Endothelial cell of umbilical vein (primary cell): ENCODE results near the gene GOLGA6L24.
"Not testable (repeated sequence)": the region's sequence is repeated elsewhere in the genome, so short reads cannot be mapped to it uniquely, and the experiment has no call there.

Experiments used
- CTCF ChIP-seq, 2 donors: IDR thresholded peaks; 1 replicate in 1 of 2; 2 replicates in 1 of 2; pipeline ENCODE4 v1.5.1; 2011; ENCODE audit warnings: low read length in 2 of 2, mild to moderate bottlenecking in 2 of 2, moderate library complexity in 2 of 2, control low read depth in 1 of 2, inconsistent platforms in 1 of 2, low read depth in 1 of 2; ENCODE audit not compliant: insufficient read depth in 1 of 2; ENCODE audit errors: extremely low read depth in 1 of 2
- EZH2 ChIP-seq: IDR thresholded peaks from 2 replicates; pipeline ENCODE4 v1.6.1; 2012; ENCODE audit warnings: borderline replicate concordance, low read depth, mild to moderate bottlenecking, moderate library complexity, low read length, inconsistent platforms; ENCODE audit not compliant: severe bottlenecking
- FOS ChIP-seq: IDR thresholded peaks from 2 replicates; pipeline ENCODE4 v1.6.1; 2011; ENCODE audit warnings: mild to moderate bottlenecking, low read length, moderate library complexity, borderline replicate concordance; ENCODE audit not compliant: insufficient read depth
- MAX ChIP-seq: IDR thresholded peaks from 2 replicates; pipeline ENCODE4 v1.6.1; 2011; ENCODE audit not compliant: insufficient read depth, insufficient read length
- POLR2A ChIP-seq: IDR thresholded peaks from 2 replicates; pipeline ENCODE4 v1.6.1; 2012; ENCODE audit warnings: low read depth, mild to moderate bottlenecking, control low read depth, low read length

- TF ChIP-seq FOS; MAX; EZH2; POLR2A; CTCF (IDR thresholded peaks at IDR 0.05; ENCODE audit: extremely low read depth in 1 of 2, insufficient read depth in 1 of 2, low read depth in 1 of 2, low read length in 2 of 2): not testable (repeated sequence)
Measured at GRCh38 chr15:28321358-28322078, 36.4 kb downstream of the GOLGA6L24 start.
